NK-92 (cell line): ENCODE results near the gene DCLRE1B.

Source experiments
- DNase-seq: peaks from one replicate; lab custom pipeline; 2025; ENCODE audit not compliant: unreplicated experiment; lab: John Stamatoyannopoulos, UW

DCLRE1B gene

DNA sequence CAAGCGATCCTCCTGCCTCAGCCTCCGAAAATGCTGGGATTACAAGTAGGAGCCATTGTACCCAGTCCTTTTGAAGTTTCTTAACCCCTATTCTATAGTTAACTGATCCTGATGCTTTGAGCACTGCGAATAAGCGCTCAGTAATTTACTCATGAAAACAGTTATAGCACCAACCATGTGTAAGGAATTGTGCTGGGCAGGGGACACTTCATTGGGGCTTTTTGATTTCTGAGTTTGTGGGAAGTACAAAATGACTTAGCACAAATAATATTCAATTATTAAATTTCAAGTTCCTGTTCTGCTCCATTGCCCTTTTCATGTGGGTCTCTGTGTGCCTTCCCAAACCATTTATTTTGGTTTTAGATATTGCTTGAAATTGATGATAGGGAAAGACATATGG is 17.8 kb downstream of the DCLRE1B start:
- no peak for DNase-seq

DNA sequence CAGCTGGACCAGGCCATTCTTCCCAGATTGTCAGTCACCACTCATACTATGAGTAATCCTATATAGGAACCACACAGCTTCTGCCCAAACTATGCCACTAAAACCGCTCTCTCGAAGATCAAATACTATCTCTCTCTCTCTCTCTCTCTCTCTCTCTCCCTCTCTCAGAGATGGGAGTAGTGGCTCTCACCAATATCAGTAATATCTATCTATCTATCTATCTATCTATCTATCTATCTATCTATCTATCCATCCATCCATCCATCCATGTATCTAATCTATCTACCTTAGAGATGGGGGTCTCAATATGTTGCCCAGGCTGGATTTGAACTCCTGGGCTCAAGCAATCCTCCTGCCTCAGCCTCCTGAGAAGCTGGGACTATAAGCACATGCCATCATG is 19.3 kb downstream of the DCLRE1B start:
- DNase-seq = no peak

DNA sequence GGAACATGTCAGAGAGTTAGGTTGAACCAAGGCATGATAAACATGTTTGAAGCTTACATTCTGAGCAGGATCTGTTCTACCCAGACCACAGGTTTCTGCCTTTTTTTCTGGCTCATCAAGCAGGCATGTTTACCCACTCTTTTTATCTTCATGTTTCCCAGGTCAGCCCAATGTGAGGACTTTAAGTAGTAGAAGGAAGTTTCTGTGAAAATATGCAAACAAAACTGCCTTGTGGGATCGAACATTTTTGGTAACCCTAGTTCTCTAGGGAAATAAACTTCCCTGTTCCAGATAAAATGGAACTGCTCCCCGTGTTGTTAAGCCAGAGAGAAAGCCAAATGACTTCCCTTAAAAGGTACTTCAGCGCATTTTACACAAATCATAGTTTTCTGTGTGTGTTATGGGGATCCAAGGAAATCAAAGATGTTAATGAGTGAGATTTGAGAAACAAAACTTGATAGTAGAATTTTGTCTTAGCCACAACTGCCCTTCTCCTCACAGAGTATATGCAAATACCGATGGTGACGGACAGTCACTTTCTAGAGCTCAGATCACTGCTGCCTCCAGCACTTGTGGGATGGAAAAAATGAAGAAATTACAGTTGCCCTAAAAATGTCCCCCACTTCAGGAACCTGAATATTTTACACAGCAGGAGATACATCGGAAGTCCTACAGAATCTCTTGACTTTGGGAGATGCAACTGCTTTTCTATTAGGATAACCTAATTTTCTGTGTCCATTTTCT is 23.2 kb downstream of the DCLRE1B start:
- no peak for DNase-seq

DNA sequence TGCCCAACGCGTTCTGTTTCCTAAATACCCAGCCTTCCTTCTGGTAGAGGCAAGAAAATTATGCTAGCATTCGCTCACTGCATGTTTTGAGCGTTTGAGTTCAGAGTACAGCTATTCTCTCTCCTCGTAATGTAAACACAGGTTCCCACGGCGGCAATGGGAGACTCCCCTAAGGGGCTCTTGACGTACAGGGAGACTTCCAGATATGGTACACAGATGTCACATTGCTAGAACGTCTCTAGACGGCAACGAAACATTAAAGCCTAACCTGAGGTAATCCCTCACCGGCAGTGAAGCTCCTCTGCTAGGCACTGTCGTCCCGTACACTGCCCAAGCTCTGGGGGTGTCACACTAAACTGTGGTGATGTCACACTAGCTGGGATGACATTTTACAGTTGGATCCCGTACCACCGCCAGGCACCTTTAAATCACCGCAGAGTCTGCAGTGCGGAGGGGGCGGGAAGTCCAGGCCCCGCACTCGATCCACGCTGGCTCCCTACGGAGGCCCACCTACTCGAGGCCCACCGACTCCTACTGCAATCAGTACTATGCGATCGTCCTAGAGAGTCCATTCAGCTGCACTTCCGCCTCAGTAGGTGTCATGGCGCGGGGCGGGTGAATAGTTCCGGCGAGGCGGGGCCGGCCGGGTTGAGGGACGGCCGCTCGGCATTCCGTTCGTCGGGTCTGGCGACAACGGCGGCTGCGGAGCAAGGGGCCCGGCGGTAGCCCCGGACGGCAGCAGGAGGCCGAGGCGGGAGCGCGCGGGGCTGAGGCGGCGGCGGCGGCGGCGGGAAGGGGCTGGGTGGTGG is 24.0 kb downstream of the DCLRE1B start, which contains the start of gene HIPK1:
Gene HIPK1 (plus strand): TSS at position 384 of the 809 bp plus-strand sequence.
- no peak for DNase-seq

DNA sequence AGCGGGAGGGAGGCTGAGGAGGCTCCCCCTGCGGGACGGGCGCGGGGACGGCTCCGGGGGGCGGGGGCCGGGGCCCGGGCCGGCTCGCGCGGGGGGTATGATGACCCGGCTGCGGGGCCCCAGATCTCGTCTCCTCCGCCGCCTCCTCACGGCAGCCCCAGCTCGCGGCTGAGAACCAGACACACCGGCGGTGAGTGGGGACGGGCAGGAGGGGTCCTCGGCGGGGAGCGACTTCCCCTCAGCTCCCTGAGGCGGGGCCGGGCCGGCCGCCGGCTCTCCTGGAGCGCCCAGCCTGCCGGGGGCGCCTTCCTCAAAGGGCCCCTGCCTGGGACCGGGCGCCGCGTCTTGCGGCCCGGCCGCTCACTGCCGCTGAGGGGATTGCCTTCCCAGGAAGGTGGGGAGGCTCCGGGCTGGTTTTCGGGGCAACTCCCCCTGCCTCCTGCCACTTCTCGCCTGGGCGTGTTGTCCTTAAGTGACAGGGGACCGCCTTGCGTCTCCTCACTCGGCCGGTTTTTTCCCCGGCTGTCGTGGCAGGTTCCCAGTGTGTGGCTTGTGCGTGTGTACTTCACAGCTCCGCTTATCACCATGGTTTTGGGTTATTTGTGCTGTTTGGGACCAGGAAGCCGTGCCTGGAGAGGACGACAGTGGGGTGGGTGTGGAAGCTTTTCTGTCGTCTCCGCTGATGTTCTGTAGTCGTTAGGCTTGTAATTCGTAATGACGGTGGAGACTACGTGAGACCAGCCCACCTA is 24.8 kb downstream of the DCLRE1B start:
- no peak for DNase-seq

DNA sequence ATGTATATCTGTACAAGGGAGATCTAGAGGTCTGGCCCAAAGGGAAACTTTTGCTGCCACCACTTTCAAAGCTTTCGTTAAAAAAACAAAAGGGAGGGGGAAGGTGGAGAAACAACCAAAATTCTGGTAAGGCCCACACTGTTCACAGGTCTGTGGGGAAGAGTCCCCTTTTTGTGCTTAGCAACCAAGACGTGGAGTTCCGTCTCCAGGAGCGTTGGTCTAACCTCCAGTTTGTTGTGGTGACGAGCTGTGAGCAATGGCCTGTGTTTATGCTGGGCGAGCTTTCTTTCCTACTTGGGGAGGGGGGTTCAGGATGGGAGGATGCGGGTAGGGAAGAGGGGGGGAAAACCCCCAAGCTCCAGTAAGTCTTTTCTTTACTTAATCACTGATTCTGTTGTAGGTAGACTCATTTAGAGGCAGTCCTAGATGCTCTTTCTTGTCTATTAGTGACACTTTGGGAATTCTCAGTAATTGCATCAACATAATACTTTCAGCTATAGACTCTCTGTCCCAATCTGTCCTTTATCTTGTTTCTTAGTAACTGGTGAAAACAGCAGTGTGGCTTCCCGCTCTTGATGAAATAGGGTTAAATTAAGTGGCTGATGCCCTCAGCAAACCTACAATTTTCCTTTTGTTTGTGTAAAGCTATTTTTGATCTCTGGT is 25.5 kb downstream of the DCLRE1B start:
- DNase-seq = no peak

DNA sequence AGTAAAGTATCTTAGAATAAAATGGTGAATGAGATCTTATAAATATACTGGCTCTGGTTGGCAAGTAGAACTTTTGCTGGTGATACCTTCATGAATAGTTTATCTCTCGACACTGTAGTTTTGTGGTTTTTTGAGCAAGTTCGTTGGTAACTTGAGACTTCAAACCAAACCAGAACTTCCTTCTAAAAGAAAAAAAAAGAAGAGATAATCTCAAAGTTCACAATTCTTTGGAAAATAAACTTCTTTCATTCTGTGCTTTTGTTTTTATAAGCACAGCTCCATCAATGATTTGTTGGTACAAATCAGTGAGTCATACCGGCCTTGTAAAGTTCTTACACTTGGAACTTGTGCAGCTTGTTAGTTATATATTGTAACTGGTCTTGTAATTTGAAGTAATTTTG is 26.3 kb downstream of the DCLRE1B start:
- no peak for DNase-seq

DNA sequence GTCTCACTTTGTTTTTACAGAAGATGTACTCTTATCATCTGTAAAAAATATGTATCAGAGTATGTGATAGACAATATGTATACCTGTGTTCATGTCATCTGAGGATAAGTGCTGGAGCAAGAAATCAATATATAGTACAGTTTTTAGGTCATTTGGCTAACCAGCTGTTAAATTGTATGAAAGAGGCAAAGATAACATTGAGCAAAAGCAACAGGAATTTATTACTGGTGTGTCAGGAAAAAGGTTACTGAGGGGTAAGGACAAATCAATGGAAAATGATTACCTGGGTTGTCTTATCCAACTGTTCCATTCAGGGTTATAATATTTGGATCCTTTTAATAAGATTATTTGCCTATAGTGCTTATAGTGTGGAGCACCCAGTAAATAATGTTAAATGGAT is 28.9 kb downstream of the DCLRE1B start:
- DNase-seq = no peak

DNA sequence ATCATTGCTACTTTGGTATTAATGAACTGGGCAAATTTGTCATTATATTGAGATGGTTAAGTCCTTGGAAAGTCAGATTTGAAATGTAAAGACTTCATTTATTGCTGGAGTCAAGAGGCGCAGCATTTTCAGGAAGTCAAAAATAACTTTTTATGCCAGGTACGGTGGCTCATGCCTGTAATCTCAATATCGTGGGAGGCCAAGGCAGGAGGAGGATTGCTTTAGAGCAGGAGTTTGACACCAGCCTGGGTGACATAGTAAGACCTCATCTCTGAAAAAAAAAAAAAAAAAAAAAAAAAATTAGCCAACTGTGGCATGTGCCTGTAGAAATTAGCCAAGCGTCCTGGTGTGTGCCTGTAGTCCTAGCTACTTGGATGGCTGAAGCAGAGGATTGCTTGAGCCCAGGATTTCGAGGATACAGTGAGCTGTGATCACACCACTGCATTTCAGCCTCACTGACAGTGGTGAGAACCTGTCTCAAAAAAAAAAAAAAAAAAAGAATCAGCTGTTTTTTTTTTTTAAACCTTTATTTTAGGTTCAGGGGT is 29.5 kb downstream of the DCLRE1B start:
- no peak for DNase-seq

DNA sequence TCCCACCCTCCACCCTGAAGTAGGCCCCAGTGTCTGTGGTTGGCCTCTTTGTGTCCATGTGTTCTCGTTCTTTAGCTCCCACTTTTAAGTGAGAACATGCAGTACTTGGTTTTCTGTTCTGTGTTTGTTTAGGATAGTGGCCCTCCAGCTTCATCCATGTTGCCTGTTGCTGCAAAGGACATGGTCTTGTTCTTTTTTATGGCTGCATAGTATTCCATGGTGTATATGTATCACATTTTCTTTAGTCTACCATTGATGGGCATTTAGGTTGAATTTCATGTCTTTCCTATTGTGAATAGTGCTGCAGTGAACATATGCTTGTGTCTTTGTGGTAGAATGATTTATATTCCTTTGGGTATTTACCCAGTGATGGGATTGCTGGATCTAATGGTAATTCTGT is 30.1 kb downstream of the DCLRE1B start:
- DNase-seq = no peak

DNA sequence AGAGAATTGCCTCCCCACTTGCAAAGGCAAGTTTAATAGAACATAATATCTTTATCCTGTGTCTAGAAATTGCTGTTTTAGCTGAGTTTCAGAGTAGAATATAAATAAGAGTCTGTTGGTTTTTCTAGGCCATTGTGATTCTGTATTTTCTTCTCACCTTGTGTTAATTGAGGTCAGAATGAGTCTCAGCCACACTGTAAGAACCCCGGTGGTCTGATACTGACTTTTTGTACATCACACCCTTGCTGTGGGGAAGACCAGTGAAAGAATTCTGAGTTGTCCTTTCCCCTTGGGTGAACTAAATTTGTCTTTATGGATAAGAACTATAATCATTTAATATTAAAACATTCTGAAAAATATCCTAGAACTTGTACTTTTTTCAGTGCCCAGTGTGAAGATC is 30.8 kb downstream of the DCLRE1B start:
- no peak for DNase-seq

DNA sequence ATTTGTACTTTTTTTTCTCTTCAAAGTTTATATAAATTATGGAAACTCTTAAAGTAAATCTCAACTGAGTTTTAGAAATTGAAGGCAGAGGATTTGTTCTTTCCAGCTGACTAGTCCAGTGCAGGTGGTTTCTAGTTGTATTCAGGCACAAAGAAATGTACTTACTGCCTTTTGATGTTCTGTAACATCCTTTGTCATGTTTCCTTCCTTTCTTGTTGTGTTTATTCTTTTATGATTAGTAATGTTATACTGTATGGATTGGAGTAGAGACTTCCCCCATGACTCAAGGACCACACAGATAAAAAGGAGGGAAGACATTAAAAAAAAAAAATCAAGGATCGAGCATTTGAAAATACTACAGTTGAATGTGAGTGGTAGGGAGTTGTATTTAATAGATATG is 32.0 kb downstream of the DCLRE1B start:
- DNase-seq = no peak

DNA sequence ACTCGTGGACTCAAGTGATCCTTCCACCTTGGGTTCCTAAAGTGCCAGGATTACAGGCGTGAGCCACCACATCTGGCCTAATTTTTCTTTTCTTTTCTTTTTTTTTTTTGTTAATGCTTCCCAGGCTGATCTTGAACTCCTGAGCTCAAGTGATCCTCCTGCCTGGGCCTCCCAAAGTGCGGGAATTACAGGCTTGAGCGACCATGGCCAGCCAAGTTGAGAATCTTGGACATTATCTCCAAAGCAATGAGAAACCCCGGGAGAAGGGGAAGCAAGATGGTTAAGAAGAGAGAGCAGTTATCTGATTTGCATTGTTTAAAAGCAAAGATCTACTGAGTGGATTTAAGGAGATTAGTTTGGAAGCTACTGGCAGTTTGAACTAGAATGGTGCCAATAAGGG is 33.1 kb downstream of the DCLRE1B start:
- no peak for DNase-seq

DNA sequence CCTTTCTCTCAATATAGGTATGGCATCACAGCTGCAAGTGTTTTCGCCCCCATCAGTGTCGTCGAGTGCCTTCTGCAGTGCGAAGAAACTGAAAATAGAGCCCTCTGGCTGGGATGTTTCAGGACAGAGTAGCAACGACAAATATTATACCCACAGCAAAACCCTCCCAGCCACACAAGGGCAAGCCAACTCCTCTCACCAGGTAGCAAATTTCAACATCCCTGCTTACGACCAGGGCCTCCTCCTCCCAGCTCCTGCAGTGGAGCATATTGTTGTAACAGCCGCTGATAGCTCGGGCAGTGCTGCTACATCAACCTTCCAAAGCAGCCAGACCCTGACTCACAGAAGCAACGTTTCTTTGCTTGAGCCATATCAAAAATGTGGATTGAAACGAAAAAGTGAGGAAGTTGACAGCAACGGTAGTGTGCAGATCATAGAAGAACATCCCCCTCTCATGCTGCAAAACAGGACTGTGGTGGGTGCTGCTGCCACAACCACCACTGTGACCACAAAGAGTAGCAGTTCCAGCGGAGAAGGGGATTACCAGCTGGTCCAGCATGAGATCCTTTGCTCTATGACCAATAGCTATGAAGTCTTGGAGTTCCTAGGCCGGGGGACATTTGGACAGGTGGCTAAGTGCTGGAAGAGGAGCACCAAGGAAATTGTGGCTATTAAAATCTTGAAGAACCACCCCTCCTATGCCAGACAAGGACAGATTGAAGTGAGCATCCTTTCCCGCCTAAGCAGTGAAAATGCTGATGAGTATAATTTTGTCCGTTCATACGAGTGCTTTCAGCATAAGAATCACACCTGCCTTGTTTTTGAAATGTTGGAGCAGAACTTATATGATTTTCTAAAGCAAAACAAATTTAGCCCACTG is 35.5 kb downstream of the DCLRE1B start:
- no peak for DNase-seq

DNA sequence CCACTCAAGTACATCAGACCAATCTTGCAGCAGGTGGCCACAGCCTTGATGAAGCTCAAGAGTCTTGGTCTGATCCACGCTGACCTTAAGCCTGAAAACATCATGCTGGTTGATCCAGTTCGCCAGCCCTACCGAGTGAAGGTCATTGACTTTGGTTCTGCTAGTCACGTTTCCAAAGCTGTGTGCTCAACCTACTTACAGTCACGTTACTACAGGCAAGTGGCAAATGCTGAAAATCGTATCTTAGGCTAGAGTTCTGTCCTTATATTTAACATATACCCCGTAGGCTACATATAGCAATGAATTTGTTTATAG is 36.1 kb downstream of the DCLRE1B start:
- DNase-seq = no peak

DNA sequence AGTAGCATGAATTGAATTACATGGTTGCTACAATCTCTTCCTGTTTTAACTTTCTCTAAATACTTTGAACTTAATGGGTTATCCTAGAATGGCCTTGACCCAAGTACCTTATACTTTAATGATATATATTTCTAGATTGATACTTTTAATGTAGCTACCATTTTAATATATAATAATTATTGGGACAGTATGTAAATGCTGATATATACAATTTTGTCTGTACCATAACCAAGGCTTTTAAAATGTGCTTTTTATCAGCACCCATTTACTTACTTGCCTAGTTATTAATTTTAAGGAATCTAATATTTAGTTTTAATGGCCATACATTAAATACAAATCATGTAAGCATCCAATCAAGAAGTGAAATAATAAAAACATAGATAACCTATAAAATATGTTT is 37.4 kb downstream of the DCLRE1B start:
- no peak for DNase-seq

DNA sequence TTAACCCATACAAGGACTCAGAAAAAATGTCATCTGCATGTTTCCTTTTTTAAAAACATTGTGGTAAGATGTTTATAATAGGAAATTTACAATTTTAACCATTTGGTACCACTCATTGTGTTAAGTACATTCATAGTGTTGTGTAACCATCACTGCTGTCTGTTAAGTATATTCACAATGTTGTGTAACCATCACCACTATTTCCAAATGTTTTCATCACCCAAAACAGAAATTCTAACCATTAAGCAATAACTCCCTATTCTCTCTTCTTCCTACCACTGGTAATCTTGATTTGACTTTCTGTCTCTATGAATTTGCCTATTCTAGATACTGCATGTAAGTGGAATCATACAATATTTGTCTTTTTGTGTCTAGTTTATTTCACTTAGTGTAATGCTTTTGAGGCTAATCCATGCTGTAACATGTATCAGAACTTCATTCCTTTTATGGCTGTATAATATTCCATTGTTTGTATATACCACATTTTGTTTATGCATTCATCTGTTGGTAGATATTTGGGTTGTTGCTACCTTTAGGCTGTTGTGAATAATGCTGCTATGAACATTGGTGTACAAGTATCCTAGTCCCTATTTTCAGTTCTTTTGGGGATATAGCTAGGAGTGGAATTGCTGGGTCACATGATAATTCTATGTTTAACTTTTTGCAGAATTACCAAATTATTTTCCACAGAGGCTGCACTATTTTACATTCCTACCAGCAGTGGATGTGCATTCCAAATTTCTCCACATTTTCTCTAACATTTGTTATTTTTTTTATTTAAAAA is 38.1 kb downstream of the DCLRE1B start:
- DNase-seq = no peak

DNA sequence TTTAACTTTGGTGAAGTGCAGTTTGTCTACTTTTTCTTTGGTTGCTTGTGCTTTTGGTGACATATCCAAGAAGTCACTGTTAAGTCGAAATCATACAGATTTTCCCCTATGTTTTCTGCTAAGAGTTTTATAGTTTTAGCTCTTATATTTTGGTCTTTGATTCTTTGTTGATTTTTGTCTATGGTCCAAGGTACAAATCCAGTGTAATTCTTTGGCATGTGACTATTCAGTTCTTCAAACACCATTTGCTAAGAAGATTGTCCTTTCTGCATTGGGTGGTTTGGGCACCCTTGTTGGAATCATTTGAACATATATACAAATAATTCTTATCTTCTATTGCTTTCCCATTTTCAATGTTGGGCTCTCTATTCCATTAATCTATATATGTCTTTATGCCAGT is 40.2 kb downstream of the DCLRE1B start:
- DNase-seq = no peak

DNA sequence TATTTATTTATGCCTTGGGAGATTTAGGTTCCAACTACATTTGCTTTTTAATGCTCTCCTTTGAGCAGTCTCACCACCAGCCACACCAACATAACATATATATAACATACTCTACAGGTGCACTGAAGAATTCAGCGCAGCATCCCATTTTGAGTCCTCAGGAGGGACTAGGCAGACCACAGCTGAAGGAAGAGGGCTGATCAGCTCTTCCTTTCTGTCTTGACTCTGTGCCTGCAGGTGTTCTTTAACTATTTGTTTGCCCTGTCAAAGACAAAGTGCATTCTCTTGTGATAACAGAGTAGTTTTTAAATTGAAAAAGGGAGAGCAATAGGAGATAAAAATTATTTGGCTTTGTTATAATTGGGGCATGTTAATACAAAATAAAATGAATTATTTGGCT is 41.0 kb downstream of the DCLRE1B start:
- no peak for DNase-seq
